HG03565 (cell line): Measurements from ENCODE around the gene TEX12.
A peak's percentile ranks its signal among the peaks of the same experiment; 100 is the strongest.

ENCODE experiments used
- ATAC-seq: cut with Tn5 transposase; IDR thresholded peaks from one replicate; pipeline ENCODE4 v1.9.1; 2021; ENCODE audit warnings: mild to moderate bottlenecking, moderate library complexity; ENCODE audit not compliant: unreplicated experiment

Gene TEX12

DNA sequence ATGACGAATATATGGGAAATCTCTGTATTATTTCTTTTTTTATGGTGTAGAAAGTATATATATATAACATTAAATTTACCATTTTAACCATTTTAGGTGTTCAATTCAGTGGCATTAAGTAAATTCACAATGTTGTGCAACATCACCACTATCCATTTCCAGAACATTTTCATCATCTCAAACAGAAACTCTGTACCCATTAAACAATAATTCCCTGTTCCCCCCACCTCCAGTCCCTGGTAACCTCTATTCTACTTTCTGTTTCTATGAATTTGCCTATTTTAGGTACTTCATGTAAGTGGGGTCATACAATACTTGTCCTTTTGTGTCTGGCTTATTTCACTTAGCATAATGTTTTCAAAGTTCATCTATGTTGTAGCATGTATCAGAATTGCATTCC is 43.7 kb downstream of the TEX12 start:
- ATAC-seq, result no peak

GRCh38 chr11:112211536-112211935 is 44.4 kb downstream of the TEX12 start:
- ATAC-seq, result no peak

- ATAC-seq, result no peak
These were observed 45.1 kb downstream of the TEX12 start for GRCh38 chr11:112212290-112212689.

- no peak for ATAC-seq
These were observed 45.5 kb downstream of the TEX12 start for GRCh38 chr11:112212710-112213109.

DNA sequence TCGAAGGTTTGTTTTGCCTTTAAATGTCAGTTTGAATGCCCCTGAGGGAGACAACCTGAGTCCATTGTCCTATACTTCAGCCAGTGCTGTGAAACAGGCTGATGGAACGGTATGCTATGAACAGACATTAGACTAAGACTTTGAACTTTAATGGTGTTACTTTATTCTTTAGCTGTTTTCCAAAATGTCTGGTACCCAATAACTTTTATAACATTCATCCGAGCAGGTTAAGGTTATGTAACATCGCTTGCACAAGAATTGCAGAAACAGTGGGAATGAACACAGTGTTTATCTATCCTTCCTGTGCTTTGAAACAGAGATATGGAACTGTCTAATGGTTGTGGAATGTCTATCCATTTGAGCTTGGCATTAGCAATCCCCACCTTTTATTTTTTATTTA is 46.6 kb downstream of the TEX12 start:
- no peak for ATAC-seq

- no peak for ATAC-seq
These were observed 48.4 kb downstream of the TEX12 start for GRCh38 chr11:112215621-112216020.

- ATAC-seq, result no peak
These were observed 49.5 kb downstream of the TEX12 start for GRCh38 chr11:112216561-112217105.

- ATAC-seq, result peak; percentile 88
These were observed 52.5 kb downstream of the TEX12 start for GRCh38 chr11:112219476-112220232.

GRCh38 chr11:112221274-112221835 is 54.2 kb downstream of the TEX12 start:
- no peak for ATAC-seq
